ENCODE data around the gene MIGA2.
A peak's percentile ranks its signal among the peaks of the same experiment; 100 is the strongest.

MIGA2 gene

DNA sequence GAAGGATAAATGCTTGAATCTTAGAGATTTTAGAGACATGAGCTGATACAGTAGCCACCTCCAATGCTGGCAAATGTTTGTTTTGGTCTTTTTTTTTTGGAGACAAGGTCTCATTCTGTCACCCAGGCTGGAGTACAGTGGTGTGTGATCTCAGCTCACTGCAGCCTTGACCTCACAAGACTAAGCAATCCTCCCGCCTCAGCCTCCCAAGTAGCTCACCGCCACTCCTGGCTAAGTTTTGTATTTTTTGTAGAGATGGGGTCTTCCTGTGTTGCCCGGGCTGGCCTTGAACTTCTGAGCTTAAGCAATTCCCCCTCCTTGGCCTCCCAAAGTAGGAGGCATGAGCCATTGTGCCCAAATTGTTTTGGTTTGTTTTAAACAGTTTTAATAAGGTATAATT, 37.7 kb downstream of the MIGA2 start:
- DNase-seq = no peak

DNA sequence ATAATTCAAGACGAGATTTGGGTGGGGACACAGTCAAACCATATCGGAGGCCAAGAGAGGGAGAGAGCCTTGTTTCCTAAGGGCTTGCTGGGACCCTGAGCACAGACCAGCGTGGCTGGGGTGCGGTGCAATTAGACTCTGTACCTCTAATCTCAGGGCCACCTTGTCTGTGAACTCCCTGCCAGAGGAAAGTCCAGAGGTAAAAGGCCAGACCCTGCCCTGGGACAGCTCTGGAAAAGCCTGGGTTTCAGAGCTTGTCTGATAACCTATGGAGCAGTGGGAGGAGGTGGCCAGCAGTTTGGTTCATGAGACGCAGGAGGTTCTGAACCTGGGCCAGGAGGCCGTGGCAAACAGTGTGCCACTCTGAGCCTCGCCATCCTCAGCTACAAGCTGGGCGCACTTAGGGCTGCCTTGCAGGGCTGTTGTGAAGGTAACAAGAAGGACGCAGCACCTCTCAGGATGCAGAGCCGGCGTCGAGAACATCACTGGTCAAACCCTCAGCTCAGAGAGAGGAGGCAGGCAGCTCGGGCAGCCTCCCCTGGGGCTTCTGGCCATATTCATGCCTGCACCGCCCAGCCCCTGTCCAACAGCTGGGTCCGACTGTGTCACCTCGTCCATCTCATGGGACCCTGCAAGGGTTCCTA, 39.7 kb downstream of the MIGA2 start:
- no peak for DNase-seq

DNA sequence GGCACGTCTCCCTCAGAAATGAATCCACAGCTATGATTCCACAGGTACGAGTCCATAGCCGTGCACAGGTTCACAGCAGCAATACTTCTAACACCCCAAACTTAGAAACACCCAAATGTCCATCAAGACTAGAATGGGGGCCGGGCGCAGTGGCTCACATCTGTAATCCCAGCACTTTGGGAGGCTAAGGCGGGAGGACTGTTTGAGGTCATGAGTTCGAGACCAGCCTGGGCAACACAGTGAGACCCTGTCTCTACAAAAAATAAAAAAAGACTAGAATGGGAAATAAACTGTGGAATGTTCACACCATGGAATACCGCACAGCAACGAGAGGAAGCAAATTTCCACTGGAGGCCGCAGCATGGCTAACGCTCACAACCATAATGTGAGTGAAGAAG, 40.2 kb downstream of the MIGA2 start:
- DNase-seq = no peak

DNA sequence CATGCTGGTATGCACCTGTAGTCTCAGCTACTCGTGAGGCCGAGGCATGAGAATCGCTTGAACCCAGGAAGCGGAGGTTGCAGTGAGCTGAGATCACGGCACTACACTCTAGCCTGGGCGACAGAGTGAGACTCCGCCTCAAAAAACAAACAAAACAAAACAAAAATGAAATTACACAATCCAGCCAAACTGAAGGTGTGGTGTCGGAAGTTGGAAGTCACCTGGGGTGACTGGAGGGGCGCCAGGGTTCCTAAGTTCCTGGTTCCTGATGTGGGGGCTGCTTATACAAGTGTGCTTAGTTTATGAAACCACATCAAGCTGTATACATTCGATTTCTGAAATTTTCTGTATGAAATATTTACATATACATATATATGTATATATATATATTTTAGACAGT, 40.8 kb downstream of the MIGA2 start:
- DNase-seq = no peak

DNA sequence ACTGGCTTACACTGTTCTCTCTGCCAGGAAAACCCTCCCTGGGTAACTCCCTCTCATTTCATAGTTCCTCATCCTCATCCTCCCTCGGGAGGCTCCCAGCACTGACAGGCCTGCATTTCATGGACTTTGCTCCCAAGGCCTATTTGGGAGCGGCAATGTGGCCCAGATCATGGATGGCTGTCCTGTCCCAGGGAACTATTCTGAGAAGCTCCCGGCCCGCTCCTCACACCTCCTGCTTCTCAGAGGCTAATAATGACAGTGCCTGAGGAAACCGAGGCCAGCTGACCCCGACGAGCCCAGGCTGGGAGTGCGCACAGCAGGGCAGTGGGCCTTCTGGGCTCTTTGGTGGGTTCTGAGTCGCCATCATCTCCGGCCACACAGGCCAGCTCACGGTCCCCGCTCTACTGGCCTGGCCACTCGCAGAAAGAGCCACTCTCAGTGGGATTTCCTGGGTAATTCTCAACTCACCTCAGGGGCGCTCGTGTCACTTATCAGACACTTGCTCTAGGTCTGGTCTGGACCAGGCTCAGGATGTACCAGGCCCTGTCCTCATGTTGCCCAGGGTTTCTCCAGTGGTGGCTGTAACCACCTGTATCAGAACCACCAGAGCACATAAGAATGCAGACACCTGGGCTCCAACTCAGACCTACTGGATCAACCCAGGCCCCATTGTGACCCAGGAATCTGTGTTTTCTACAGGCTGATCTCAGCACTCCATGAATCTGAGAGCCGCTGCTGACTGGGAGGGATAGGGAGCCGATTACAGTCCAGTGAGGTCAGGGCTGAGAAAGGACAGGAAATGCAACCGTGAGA, 42.5 kb downstream of the MIGA2 start:
- DNase-seq = no peak

DNA sequence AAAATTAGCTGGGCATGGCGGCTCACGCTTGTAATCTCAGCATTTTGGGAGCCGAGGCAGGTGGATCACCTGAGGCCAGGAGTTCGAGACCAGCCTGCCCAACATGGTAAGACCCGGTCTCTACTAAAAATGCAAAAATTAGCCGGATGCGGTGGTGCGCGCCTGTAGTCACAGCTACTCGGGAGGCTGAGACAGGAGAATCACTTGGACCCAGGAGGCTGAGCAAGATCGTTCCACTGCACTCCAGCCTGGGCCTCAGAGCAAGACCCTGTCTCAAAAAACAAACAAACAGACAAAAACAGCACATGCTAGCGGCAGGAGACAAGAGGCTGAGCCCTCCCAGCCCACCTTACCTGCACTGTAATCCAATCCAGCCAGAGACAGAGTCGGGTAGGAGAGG, 43.4 kb downstream of the MIGA2 start:
- no peak for DNase-seq

DNA sequence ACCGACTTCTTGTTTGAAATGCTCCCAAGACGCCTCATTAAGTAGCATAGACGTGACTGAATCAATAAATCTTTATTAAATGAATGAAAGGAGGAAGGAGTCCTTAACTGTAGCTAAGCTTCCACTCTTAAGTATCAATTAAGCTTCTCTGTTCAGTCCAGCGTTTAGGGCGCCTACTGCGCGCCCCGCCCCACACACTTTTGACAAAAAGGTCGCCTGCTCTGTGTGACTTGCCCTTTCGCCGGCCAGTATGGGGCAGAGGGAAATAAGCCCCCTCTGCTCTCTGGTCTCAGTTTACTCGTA, 43.8 kb downstream of the MIGA2 start:
- DNase-seq = no peak

DNA sequence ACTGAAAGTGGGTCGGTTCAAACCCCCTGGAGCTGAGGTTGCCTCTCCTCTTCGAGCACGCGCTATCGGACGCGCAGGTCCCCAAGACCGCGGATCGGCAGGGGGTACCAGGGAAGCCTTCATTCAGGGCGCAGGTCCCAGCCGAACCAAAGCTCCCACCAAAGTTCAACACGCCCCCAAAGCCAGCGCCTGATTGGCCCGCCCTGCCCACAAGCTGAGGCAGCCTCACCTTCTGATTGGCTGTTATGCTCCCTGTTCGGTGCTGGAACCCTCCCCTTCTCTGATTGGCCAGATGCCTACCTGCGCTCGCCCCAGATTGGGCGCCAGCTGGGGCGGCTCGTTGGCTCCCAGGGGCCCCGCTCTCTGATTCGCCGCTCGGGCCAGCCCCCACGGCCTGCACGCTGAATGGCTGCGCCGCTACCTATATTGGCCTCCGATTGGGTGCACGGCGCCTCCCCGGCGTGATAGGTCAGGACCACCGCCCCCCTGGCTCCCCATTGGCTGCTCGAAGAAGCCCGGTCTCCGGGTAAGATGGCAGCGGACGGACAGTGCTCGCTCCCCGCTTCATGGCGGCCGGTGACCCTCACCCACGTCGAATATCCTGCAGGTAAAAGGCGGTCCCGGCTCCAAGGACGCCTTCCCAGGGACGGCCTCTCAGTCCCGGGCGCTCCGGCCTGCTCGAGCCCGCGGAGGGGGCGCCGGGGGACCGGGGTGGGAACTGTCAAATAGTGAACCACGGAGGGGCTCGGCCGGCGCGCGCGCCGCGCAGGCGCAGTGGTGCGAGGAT, 44.4 kb downstream of the MIGA2 start, which contains the start of gene DOLPP1:
Gene DOLPP1 (plus strand): TSS at position 511 of the 787 bp plus-strand sequence. CDS start 21 bp downstream, at position 532.
- DNase-seq = peak; percentile 95

DNA sequence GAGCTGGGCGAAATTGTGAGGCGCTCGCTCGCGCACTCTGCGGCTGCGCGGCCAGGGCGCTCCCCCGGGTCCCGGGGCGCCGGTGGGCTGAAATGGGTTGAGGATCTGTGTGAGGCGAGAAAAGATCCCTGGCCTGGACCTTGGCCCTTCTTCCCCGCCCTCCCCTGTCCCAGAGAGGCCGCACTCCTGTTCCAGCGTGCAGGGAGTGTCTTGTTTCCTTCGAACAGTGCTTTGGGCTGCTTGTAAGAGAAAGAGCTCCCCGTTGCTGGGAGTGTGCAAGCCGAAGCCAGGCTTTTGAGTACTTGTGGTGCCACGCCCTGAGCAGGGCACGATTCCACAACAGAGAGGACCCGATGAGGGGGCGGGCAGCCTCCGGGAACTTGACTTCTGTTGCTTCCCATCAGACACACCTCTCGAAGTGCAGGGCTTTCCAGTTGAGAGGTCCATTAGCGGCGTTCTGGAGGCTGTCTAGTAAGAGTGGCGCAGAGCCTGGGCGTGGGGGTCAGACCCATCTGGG, 45.0 kb downstream of the MIGA2 start:
- no peak for DNase-seq

DNA sequence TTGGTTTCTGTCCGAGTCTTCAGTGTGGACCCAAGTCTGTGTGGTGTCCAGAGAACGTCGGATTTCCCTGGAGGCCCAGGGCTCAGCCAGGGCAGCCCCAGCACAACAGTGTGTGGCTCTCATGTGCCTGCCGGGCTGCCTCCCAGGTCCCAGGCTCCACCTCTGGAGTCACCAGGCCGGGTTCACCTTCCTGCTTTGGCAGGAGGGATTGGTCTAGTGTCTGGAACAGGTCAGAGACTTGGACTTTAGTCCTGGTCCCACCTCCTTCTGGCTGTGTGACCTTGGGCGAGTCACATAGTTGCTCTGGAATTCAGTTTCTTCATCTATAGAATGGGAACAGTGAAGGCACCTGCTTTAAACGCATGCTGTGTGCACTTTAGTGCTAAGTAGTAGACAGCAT, 47.7 kb downstream of the MIGA2 start:
- DNase-seq = no peak

DNA sequence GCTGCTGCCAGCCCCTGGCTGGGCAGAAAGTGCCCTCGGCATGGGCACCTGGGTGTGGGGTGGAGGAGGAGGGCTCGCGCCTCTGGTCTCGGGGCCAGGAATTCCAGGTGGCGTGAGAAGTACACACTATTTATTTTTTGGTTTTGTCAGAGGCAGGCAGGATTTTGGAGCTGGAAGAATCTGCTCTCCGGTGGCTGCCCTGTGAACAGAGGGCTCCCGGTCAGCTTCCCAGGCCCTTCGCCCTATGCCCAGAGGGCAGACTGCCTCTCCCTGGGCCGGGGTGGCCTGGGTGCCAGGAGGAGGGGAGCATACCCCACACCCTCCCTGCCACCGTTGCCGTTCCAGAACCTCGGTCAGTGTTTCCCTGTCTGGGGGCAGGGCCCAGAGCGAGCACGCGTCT, 52.8 kb downstream of the MIGA2 start:
- DNase-seq = no peak

DNA sequence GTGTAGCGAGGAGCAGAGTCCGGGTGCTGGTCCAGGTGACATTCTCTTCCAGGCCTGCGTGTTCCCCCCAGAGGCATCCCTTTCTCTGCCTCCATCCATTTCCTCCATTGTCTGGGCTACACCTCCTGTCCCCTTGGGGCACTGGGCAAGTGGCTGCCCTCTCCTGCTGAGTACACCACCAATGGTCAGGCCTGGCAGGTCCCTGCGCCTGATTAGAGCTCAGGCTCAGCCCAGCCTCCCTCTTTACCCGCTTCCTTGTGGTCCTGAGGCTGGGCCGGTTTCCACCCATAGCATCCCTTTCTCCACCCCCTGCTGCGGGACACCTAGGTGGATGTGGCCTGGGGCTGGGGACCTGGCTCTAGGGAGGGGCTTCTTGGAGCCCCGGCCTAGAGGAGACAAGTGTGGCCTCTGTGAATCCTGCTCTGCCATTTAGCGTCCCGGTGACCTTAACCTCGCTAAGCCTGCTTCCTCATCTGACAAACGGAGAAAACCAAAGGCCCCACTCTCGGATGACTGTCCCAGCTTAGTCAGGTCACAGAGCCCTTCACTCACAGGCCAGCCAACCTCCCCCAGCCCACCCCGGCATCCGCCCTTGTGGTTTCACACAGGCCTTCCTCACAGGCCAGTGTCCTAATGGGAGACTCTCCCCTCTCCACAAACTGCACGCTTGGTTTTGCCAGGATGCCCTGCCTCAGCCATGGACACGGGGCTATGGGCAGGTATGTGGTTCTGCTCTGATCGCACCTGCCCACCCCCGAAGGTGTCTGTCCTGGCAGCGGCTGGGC, 57.4 kb downstream of the MIGA2 start:
- no peak for DNase-seq

DNA sequence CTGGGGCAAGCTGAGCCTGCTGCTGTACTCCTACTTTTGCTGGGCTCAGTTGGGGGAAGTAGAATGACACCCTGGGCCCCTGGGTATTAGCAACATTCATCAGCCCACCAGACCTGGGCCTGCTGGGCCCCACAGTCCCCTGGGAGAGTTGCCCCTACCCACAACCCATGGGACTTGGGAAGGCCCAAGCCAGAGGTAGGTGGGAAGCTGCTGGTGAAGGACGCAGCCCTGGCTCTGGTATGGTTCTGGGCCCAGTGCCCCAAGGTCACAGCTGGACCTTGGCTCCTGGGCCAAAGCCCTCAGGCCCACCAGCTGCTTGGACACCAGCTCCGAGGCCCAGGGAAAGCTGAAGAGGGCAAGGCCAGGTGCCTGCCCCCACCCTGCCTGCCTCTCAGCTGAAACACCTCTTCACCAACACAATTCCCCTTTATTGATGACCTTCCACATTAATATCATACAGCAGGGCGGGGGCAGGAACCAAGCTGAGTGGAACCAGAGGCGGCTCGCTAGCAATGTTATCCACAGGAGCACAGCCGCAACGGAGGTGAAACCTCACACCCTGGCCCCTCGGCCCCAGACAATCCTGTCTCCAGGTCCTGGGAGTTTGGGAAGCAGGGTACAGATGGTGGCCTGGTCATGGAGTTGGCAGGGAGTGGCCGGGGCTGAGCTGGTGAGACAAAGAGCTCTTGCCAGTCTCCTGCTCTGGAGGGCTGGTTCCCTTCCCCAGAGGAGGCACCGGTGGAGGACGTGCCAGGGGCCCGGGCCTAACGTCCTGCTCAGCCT, 58.2 kb downstream of the MIGA2 start:
- no peak for DNase-seq

DNA sequence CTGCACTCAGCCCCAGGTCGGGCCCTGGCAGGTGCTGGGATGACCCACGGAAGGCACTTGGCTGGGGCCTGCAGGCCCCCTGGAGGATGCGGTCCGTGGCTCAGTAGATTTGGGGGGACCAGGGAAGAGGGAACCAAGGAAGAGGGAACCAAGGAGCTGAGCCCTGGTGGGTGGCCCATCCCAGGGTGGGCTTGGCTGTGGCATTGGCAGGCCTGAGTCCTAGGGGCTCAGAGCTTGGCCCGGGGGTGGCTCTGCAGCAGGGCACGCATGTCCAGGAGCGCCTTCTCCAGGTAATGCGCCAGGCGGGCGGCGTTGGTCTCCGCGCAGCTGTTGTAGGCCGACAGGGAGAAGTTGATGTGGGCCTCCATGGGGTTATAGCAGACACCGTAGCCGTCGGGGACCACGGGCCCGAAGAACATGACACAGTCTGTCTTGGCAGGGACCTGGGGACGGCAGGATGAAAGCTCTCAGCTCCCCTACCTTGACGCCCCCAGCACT, 58.8 kb downstream of the MIGA2 start:
- DNase-seq = no peak

DNA sequence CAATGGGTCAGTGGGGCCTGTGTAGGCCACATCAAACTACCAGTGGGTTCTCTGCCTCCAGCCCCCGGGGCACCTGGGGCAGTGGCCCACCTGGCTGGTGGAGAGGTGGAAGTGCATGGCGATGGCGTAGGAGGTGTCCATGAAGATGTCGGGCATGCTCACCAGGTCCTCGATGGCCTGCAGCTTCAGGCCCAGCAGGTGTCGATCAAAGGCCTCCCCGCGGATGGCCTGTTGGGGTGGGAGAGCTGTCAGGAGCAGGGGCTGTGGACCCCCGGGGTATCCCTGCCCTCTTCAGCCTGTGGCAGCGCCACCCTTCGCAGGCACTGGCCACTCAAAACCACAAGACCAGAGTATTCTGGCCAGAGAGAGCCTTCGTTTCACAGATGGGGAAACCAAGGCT, 59.5 kb downstream of the MIGA2 start:
- DNase-seq = no peak

DNA sequence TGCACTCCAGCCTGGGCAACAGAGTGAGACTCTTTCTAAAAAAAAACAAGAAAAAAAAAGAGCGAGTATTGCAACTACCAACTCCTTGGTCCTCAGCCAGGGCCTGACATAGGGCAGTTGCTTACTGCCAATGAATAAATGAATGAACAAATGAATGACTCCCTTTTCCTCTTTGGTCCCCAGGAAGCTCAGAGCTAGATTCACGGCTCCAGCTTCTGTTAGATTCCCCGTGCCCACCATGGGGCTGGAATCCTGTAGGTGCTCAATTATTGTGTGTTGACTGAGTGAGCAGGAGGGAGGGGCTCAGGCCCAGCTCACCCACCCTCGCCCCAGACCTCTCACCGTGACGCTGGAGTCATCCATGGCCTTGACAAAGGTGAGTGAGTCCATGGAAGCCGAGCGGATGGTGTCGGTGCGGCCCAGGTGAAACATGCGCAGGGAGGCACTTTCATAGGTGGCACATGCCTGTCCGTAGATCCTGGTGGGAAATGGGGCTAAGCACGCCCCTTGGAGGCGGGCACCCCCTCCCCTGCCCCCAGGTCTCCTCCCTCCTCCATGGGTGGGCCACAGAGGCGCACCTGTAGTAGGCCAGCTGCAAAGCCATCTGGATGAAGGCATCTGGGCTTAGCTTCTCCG, 61.4 kb downstream of the MIGA2 start:
- no peak for DNase-seq

DNA sequence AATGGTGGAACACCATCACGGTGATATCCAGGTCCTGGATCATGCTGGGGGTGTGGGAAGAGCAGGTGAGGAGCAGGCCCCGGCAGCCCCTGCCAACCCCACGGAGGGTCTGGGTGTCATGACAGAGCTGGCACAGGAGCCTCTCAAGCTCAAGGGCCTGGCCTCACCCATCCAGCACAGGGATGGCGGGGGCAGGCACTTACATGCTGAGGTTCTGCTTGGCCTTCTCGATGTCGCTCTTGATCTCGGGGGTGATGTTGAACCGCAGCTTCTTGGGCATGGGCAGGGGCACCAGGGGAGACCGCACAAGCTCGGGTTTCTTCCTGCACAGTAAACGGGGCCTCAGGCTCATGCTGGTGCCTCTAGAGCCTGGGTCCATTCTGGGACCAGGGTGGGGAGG, 61.9 kb downstream of the MIGA2 start:
- no peak for DNase-seq

DNA sequence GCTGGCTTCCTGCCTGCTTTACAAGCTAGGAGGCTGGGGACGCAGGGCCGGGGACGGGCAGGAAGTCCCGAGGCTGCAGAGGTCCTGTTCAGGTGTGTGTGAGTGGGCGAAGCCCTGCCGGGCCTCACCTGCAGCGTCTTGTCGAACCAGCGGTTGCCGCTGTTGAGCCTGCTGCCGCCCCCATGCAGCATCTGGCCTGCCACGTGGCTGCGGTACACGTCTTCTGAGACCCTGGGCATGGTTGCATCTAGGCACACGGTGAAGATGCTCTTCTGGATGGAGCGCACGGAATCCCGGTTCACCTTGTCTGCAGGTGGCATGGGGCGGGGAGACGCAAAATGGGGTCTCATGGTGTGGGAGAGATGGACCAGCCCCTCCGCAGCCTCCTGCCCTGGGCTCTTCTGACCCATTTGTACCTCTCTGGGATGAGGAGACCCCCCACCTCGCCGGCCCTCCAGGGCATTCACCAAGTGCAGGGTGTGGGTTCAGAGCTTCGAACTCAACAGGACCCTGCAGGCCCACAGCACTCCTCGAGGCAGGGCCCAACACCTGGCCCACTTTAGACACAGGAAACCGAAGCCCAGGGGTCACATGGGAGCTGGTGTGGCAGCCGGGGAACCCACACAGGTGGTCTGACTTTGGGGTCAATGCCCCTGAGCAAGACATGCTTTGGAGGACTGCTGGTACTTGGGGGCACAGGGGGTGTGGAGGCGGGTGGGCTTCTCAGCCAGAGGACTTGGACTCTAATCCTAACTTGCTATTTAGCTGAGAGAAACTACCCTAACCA, 64.2 kb downstream of the MIGA2 start:
- no peak for DNase-seq

DNA sequence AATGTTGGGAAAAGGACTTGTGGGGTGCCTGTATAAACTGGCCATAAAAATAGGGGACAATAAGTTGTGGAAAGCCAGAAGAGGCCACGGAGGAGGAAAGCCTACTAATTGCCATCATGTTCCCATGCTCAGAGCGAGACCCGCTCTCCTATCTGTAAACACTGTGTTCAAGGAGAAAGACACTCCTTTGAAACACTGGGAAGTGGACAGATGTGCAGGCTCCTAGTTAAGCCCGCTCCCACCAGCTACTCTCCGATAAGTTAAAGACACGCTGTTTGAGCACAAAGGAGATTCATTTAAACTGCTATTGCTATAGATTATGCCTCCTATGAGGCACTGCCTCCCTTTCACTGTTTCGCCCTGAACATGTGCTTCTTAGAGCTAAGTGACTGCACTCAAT, 64.9 kb downstream of the MIGA2 start:
- DNase-seq = no peak

DNA sequence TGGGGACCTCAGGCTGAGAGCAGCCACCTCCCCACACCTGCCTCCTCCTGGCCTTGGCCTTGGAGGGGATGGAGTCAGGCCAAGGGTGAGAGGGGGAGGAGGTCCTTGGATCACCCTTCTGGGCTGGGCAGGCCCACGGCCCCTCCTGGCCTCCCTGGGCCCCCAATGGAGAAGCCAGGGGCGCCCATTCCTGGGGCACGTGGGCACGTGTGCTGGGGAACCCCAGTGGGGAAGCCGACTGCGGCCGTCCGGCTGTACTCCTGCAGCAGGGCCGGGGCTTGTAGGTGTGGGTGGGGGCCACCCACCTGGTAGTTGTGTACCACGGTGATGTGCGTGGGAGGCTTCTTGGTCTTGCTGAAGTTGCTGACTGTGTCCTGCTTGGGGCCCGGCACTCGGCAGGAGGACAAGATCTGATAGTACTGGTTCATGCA, 65.7 kb downstream of the MIGA2 start:
- DNase-seq = no peak
